Tibial nerve (tissue), 4 donors: ENCODE measurements around the gene TRIM37.

Experiments used
- CTCF ChIP-seq, 5 experiments: fragments of 200-600 bp in 3 of 5; fragments of 450-650 bp in 2 of 5; sonication (generic) in 3 of 5; IDR thresholded peaks; one replicate each; pipeline ENCODE4 v1.5.1; 2016 to 2019; ENCODE audit warnings: antibody characterized with exemption in 5 of 5, mild to moderate bottlenecking in 3 of 5, moderate library complexity in 2 of 5
- EP300 ChIP-seq, 2 donors: sonication (generic); formaldehyde crosslinking; IDR thresholded peaks; one replicate each; pipeline ENCODE4 v1.6.1; 2017; ENCODE audit warnings: antibody characterized with exemption in 2 of 2, mild to moderate bottlenecking in 1 of 2
- POLR2A ChIP-seq, 2 donors: fragments of 450-650 bp; IDR thresholded peaks; one replicate each; pipeline ENCODE4 v1.6.1; 2017; ENCODE audit warnings: antibody characterized with exemption in 2 of 2, mild to moderate bottlenecking in 2 of 2, moderate library complexity in 2 of 2

GRCh38 chr17:59002126-59002525 lies 104.6 kb downstream of the TRIM37 start:
- TF ChIP-seq POLR2A (IDR thresholded peaks at IDR 0.05) (no peak), CTCF (IDR thresholded peaks at IDR 0.05) (no peak), EP300 (IDR thresholded peaks at IDR 0.05) (no peak)
